H1 (cell line): ENCODE measurements around the gene MB. TPM values are rescaled to one million over a fixed set of nuclear protein-coding genes. Genes with fewer than 3 reads are reported as not detected.

Source experiments
- CTCF ChIA-PET: fragments of 300-600 bp; sonication (Branson Sonifier 250); formaldehyde crosslinking; loops from one replicate; lab custom pipeline; 2021; ENCODE audit not compliant: partially characterized antibody; lab: Charles Lee
- POLR2A ChIA-PET: fragments of 300-600 bp; sonication (Branson Sonifier 250); formaldehyde crosslinking; loops from one replicate; lab custom pipeline; 2021; ENCODE audit warnings: inconsistent platforms; ENCODE audit not compliant: partially characterized antibody; lab: Charles Lee
- DNase-seq, 2 experiments: peaks; one replicate each; pipeline versions ENCODE4 v3.0.0 to v3.0.0-alpha.2; 2010 to 2022; ENCODE audit warnings: low spot score in 2 of 2, low read depth in 1 of 2, mixed read lengths in 1 of 2
- FAIRE-seq: peaks from 2 replicates; lab custom pipeline; 2011; peaks lifted over from hg19 to GRCh38; lab: Jason Lieb, UNC
- H2AFZ ChIP-seq: 2 replicates; pipeline ENCODE4 v1.8.1; 2012; ENCODE audit warnings: low read length, inconsistent platforms
- H2AK5ac ChIP-seq: 2 replicates; pipeline ENCODE4 v1.6.1; 2013; ENCODE audit warnings: low read depth, low read length
- H2BK120ac ChIP-seq: replicated peaks from 2 replicates; pipeline ENCODE3; 2013; ENCODE audit warnings: low read depth, low read length, inconsistent platforms
- H2BK12ac ChIP-seq: 2 replicates; pipeline ENCODE4 v1.6.1; 2013; ENCODE audit warnings: low read depth, low read length
- H2BK15ac ChIP-seq: 2 replicates; pipeline ENCODE4 v1.6.1; 2013; ENCODE audit warnings: low read length
- H2BK20ac ChIP-seq: 2 replicates; pipeline ENCODE4 v1.6.1; 2013; ENCODE audit warnings: low read length
- H2BK5ac ChIP-seq: 2 replicates; pipeline ENCODE4 v1.6.1; 2013; ENCODE audit warnings: low read depth, low read length
- H3K14ac ChIP-seq: 2 replicates; pipeline ENCODE4 v1.6.1; 2013; ENCODE audit warnings: inconsistent platforms; ENCODE audit not compliant: insufficient read length
- H3K18ac ChIP-seq: 2 replicates; pipeline ENCODE4 v1.6.1; 2013; ENCODE audit warnings: low read length; ENCODE audit errors: extremely low read depth
- H3K23ac ChIP-seq: 2 replicates; pipeline ENCODE4 v1.6.1; 2013; ENCODE audit warnings: inconsistent platforms; ENCODE audit not compliant: insufficient read length
- H3K23me2 ChIP-seq: 2 replicates; pipeline ENCODE4 v1.6.1; 2013; ENCODE audit warnings: low read depth, low read length
- H3K27ac ChIP-seq: 2 replicates; pipeline ENCODE4 v1.6.1; 2011; ENCODE audit warnings: low read depth, low read length, inconsistent platforms
- H3K27me3 ChIP-seq, 4 experiments: replicated peaks in 1 of 4; 1 replicate in 1 of 4; 2 replicates in 3 of 4; pipeline versions ENCODE4 v1.6.1 to v1.8.1; 2011 to 2013; ENCODE audit warnings: low read length in 3 of 4, mild to moderate bottlenecking in 3 of 4, inconsistent platforms in 2 of 4, mixed read lengths in 2 of 4, moderate library complexity in 1 of 4; ENCODE audit not compliant: control insufficient read depth in 3 of 4, insufficient read depth in 3 of 4; ENCODE audit errors: extremely low read depth in 1 of 4
- H3K36me3 ChIP-seq, 4 experiments: 2 replicates each; pipeline versions ENCODE4 v1.6.1 to v1.8.1; 2011 to 2013; ENCODE audit warnings: mild to moderate bottlenecking in 4 of 4, low read length in 3 of 4, moderate library complexity in 2 of 4, control low read depth in 1 of 4, inconsistent platforms in 1 of 4; ENCODE audit not compliant: insufficient read depth in 4 of 4, control insufficient read depth in 2 of 4
- H3K4ac ChIP-seq: replicated peaks from 2 replicates; pipeline ENCODE3; 2013; ENCODE audit warnings: low read length, low read depth, mixed read lengths, inconsistent platforms; ENCODE audit not compliant: insufficient read length
- H3K4me1 ChIP-seq, 4 experiments: replicated peaks in 1 of 4; 1 replicate in 1 of 4; 2 replicates in 3 of 4; pipeline versions ENCODE4 v1.6.1 to v1.8.1; 2011 to 2013; ENCODE audit warnings: low read length in 3 of 4, inconsistent platforms in 2 of 4, mixed read lengths in 1 of 4; ENCODE audit not compliant: insufficient read depth in 4 of 4, control insufficient read depth in 3 of 4
- H3K4me2 ChIP-seq, 2 experiments: 2 replicates each; pipeline versions ENCODE4 v1.6.1 to v1.8.1; 2011 to 2013; ENCODE audit warnings: low read depth in 2 of 2, low read length in 2 of 2, control low read depth in 1 of 2, inconsistent platforms in 1 of 2, mild to moderate bottlenecking in 1 of 2; ENCODE audit not compliant: insufficient read depth in 1 of 2
- H3K4me3 ChIP-seq, 4 experiments: fragments of 200-600, 300-600 bp in 1 of 4; sonication (generic), shearing (Covaris generic), sonication (Bioruptor Twin) in 1 of 4; 2 replicates each; pipeline versions ENCODE4 v1.5.1 to v1.8.1; 2011 to 2016; ENCODE audit warnings: low read length in 4 of 4, low read depth in 3 of 4, control low read depth in 2 of 4, inconsistent platforms in 2 of 4, mild to moderate bottlenecking in 2 of 4, mixed read lengths in 1 of 4, moderate library complexity in 1 of 4; ENCODE audit not compliant: insufficient read depth in 2 of 4; ENCODE audit errors: extremely low read depth in 1 of 4
- H3K56ac ChIP-seq: replicated peaks from 2 replicates; pipeline ENCODE3; 2013; ENCODE audit warnings: low read depth, mild to moderate bottlenecking, mixed read lengths, low read length, inconsistent platforms; ENCODE audit not compliant: insufficient read length
- H3K79me1 ChIP-seq: 2 replicates; pipeline ENCODE4 v1.6.1; 2013; ENCODE audit warnings: low read depth, low read length, control low read depth
- H3K79me2 ChIP-seq, 2 experiments: 2 replicates each; pipeline versions ENCODE4 v1.6.1 to v1.8.1; 2012 to 2013; ENCODE audit warnings: low read length in 2 of 2, mild to moderate bottlenecking in 2 of 2, inconsistent platforms in 1 of 2; ENCODE audit not compliant: insufficient read depth in 2 of 2, control insufficient read depth in 1 of 2
- H3K9ac ChIP-seq, 4 experiments: replicated peaks in 1 of 4; 1 replicate in 1 of 4; 2 replicates in 3 of 4; pipeline versions ENCODE4 v1.6.1 to v1.8.1; 2011 to 2013; ENCODE audit warnings: low read depth in 3 of 4, low read length in 3 of 4, control low read depth in 2 of 4, mild to moderate bottlenecking in 2 of 4, moderate library complexity in 2 of 4, inconsistent platforms in 1 of 4; ENCODE audit errors: extremely low read depth in 1 of 4
- H3K9me3 ChIP-seq, 2 experiments: 2 replicates each; pipeline versions ENCODE4 v1.6.1 to v1.8.1; 2012 to 2013; ENCODE audit warnings: mild to moderate bottlenecking in 2 of 2, moderate library complexity in 2 of 2, control low read depth in 1 of 2, inconsistent platforms in 1 of 2, low read depth in 1 of 2, low read length in 1 of 2, mixed read lengths in 1 of 2; ENCODE audit not compliant: insufficient read depth in 2 of 2
- H4K20me1 ChIP-seq, 2 experiments: replicated peaks in 1 of 2; 2 replicates each; pipeline versions ENCODE3 to v1.8.1; 2011 to 2013; ENCODE audit warnings: inconsistent platforms in 2 of 2, low read length in 2 of 2, mild to moderate bottlenecking in 1 of 2; ENCODE audit not compliant: insufficient read depth in 2 of 2, control insufficient read depth in 1 of 2
- H4K5ac ChIP-seq: 2 replicates; pipeline ENCODE4 v1.6.1; 2013; ENCODE audit warnings: low read length, low read depth, mixed read lengths, inconsistent platforms; ENCODE audit not compliant: insufficient read length
- H4K8ac ChIP-seq: 2 replicates; pipeline ENCODE4 v1.8.0; 2013; ENCODE audit warnings: mild to moderate bottlenecking, moderate library complexity, low read length, inconsistent platforms; ENCODE audit not compliant: insufficient read depth; ENCODE audit errors: extremely low read depth
- H4K91ac ChIP-seq: replicated peaks from 2 replicates; pipeline ENCODE3; 2013; ENCODE audit warnings: low read length, mixed read lengths, inconsistent platforms; ENCODE audit not compliant: insufficient read length
- SP2 ChIP-seq: IDR thresholded peaks from 2 replicates; pipeline ENCODE4 v1.6.1; 2012; ENCODE audit warnings: mild to moderate bottlenecking, low read length, inconsistent platforms
- WGBS, 2 experiments: shearing (Covaris generic) in 1 of 2; methylation state at CpG; one replicate each; pipeline versions ENCODE4 v1.1.6 to v1.1.7; 2013 to 2015; ENCODE audit warnings: low lambda C conversion rate in 2 of 2, mixed read lengths in 2 of 2, inconsistent platforms in 1 of 2, low coverage in 1 of 2, missing lambda C conversion rate in 1 of 2; ENCODE audit not compliant: insufficient replicate concordance in 2 of 2, insufficient coverage in 1 of 2, insufficient read length in 1 of 2; ENCODE audit errors: extremely low coverage in 1 of 2, missing lambda C conversion rate in 1 of 2; 5-methylcytosine and 5-hydroxymethylcytosine counted together
- polyA plus RNA-seq, 7 experiments: library from polyadenylated mRNA; depleted of rRNA in 3 of 7; stranded (reverse) in 5 of 7; unstranded in 2 of 7; fragments of >200 nt in 5 of 7; fragments of 200-250 nt in 2 of 7; gene quantifications; 1 replicate in 5 of 7; 2 replicates in 1 of 7; 4 replicates in 1 of 7; pipeline versions ENCODE4 v1.2.1 to v1.2.3, GENCODE V29; 2011 to 2013; ENCODE audit warnings: missing spikeins in 2 of 7, mixed read lengths in 2 of 7
- total RNA-seq: library from RNA; stranded (reverse); fragmentation: NEBNext Ultra II Directional; extraction: Animal tissue kit (Norgen Biotek cat#: 25700); gene quantifications from 2 replicates; pipeline ENCODE4 v1.2.1, GENCODE V29; 2021

Gene MB
- total and polyA plus RNA-seq, 2 of the 8 experiments (the other 6 are each of a cell fraction or from before 2014, with no cell fraction given): 1.5 TPM; not detected in 1

DNA sequence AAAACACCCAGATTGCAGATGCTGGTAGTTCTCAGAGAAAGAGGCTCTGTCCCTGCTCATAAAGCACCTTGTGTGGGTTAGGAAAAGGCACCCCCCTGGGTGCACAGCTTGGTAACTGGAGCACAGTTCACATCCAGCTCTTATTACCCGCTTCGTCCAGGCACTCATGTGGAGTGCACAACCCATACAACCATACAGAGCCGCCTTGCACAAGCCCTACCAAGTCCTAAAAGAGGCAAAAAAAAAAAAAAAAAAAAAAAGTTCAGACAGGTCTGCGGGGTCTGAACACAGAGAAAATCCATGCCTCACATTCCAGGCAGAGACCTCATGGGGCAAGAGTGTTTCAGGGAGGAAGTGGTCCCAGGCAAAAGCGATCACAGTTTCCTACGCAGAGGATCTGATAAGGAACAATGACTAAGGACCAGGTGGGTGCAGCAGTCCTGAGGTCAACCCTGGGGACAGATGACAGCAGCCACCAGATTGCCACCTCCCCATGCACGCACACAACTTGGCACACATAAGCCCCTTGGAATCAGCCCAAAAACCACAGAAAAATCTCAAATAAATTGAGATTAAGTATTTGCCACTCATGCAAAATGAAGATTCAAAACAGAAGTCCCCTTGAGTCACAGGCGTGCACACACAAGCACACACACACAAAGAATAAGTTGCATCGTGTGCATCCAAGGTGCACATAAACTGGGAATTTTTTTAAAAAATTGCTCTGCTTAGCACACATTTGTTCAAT is 12.3 kb downstream of the MB start:
- Histone ChIP-seq H3K79me1 (no peaks in the 10 kb centered on the region; the same call in 1 of the 2 replicates), H2BK120ac (no peak overlapping the region), H3K4me3 (no peak overlapping the region), H3K56ac (no peak overlapping the region), H3K4me2 (no peak overlapping the region), H3K18ac (no peak overlapping the region), H2BK12ac (no peak overlapping the region), H3K27me3 (no peaks in the 10 kb centered on the region; a peak in 1 of 7 replicates), H3K23ac (no peak overlapping the region), H3K79me2 (peaks cover 0 to 3% of the 10 kb centered on the region in 2 experiments; a peak in 1 of 4 replicates), H3K27ac (no peak overlapping the region), H4K20me1 (peaks cover 0 to 4% of the 10 kb centered on the region in 2 experiments), H3K14ac (no peak overlapping the region), H2BK5ac (no peak overlapping the region), H2AFZ (no peak overlapping the region), H3K23me2 (peaks cover 4% of the 10 kb centered on the region), H3K36me3 (no peaks in the 10 kb centered on the region), H3K4me1 (no peaks in the 10 kb centered on the region), H4K8ac (no peak overlapping the region), H2BK15ac (no peak overlapping the region), H2BK20ac (no peak overlapping the region), H3K4ac (no peak overlapping the region), H2AK5ac (no peak overlapping the region), H4K5ac (no peak overlapping the region), H3K9ac (no peak overlapping the region), H3K9me3 (peaks cover 0 to 7% of the 10 kb centered on the region in 2 experiments; a peak in 1 of 4 replicates), H4K91ac (no peak overlapping the region)
- FAIRE-seq (no peak), DNase-seq (no peak)
- POLR2A ChIA-PET: no interaction called here
- WGBS, 2 experiments: 86% methylated on average over 8 of the region's 9 CpGs; no CpG with 5 or more reads in 1 of the 2 experiments
- CTCF ChIA-PET: interaction anchor here (0.9 to 1.7 kb wide), 2 partner anchors 16 to 22 kb away, joined by 3 read pairs; no protein-coding TSS in a partner anchor
- TF ChIP-seq SP2: no peak
